HG03025 (cell line): ENCODE measurements around the gene TBC1D22A.
"Not testable (repeated sequence)": the region's sequence is repeated elsewhere in the genome, so short reads cannot be mapped to it uniquely, and the experiment has no call there.

Experiments used
- ATAC-seq: cut with Tn5 transposase; IDR thresholded peaks from one replicate; pipeline ENCODE4 v1.9.1; 2021; ENCODE audit warnings: mild to moderate bottlenecking, moderate library complexity; ENCODE audit not compliant: unreplicated experiment, low FRiP score

Gene TBC1D22A, protein sequence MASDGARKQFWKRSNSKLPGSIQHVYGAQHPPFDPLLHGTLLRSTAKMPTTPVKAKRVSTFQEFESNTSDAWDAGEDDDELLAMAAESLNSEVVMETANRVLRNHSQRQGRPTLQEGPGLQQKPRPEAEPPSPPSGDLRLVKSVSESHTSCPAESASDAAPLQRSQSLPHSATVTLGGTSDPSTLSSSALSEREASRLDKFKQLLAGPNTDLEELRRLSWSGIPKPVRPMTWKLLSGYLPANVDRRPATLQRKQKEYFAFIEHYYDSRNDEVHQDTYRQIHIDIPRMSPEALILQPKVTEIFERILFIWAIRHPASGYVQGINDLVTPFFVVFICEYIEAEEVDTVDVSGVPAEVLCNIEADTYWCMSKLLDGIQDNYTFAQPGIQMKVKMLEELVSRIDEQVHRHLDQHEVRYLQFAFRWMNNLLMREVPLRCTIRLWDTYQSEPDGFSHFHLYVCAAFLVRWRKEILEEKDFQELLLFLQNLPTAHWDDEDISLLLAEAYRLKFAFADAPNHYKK

DNA sequence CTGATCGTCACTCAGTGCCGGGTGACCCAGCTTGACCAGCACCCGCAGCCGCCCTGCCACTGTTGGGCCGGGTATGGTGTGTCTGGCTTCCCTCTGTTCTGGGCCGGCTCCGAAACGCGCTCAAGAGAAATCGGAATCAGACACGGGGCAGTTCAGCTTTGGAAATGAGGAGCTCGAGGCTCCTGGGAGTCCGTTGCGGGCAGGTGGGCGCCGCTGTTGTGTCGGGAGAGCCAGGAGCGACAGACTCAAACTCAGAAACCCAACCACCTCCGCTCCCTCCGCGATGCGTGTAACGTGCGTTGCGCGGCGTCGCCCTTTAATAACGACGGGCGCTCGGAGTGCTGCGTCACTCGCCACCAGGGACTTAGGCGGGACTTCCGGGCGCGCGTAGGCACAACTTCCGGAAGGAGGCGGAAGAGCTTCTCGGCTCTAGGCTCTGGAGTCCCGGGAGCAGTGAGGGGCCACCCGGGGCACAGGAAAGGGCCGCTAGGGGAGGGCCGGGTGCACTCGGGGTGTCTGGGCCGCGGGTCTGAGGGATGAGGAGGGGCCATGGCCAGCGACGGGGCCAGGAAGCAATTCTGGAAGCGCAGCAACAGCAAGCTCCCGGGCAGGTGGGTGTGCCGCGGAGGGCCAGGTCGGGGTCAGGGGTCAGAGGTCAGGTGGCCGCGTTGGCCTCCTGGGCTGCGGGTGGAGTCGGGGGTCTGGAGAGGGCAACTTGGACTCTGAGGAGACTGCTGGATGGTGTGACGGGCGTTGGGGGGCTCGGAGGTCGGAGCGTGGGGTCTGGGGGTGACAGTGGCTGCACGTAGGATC is at the start of gene TBC1D22A:
TSS of gene TBC1D22A (plus strand) at position 413 of the 813 bp plus-strand sequence. CDS start at position 550, 137 bp downstream.
- ATAC-seq, result peak; percentile 71

DNA sequence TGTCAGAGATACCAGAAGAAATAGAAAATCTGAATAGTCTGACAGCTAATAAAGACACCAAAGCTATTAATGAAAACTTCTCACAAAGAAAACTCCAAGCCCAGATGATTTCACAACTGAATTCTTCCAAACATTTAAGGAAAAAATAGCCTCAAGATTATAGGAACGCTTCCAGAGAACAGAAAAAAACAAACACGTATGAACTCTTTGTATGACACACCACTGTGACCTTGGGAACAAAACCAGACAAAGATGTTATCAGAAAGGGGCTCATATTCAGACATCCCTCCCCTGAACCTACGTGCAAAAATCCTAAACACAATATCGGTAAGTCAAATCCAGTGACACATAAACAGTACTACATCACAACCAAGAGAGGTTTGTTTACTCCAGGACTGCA is 47.9 kb upstream of the TBC1D22A start:
- no peak for ATAC-seq

GRCh38 chr22:46719921-46720320 is 42.5 kb upstream of the TBC1D22A start:
- no peak for ATAC-seq

DNA sequence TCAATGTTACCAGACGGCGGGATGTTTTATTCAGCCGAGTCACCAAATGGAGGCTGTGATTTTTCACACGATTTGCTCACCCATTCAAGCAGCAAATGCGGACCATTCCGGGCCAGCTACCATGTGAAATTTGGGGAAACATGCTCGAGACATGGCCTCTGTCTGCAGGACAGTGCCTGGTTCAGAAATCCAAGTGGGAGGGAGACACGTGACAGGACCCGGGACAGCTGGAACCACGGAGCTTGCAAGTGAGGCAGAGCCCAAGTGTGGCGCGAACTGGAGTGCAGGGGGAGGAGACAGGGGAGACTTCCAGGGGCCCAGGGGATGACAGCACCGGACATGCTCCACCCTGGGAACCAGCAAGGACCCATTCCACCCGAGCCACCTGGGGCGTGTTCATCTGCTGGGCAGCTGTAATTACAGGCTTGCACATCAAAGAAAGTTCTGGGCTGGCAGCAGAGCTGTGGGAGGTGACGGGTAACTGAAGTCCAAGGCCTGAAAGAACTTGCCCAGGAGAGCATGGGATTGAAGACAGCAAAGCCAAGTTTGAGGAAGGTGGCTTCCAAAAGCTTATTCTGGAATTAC is 40.9 kb upstream of the TBC1D22A start:
- ATAC-seq, result no peak

DNA sequence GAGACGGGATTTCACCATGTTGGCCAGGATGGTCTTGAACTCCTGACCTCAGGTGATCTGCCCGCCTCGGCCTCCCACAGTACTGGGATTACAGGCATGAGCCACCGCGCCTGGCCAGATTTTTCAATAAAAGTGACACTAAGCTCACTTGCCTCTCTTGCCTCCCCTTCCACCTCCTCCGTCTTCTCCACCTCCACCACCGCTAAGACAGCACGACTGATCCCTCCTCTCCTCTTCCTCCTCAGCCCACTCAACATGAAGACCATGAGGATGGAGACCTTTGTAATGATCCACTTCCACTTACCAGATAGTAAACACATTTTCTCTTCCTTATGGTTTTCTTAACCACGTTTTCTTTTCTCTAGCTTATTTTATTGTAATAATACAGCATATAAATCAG is 38.6 kb upstream of the TBC1D22A start:
- no peak for ATAC-seq

GRCh38 chr22:46725096-46725495 is 37.4 kb upstream of the TBC1D22A start:
- no peak for ATAC-seq

GRCh38 chr22:46726066-46726985 is 36.1 kb upstream of the TBC1D22A start:
- ATAC-seq, result no peak

- ATAC-seq, result no peak
Measured at GRCh38 chr22:46726986-46727317, 35.5 kb upstream of the TBC1D22A start.

- no peak for ATAC-seq
Measured at GRCh38 chr22:46727813-46728364, 34.6 kb upstream of the TBC1D22A start.

GRCh38 chr22:46728470-46728869 is 34.0 kb upstream of the TBC1D22A start:
- no peak for ATAC-seq

- no peak for ATAC-seq
Measured at GRCh38 chr22:46730568-46731245, 31.7 kb upstream of the TBC1D22A start.

- ATAC-seq, result no peak
Measured at GRCh38 chr22:46731246-46732040, 31.0 kb upstream of the TBC1D22A start.

GRCh38 chr22:46732041-46732379 is 30.4 kb upstream of the TBC1D22A start:
- ATAC-seq, result no peak

- no peak for ATAC-seq
Measured at GRCh38 chr22:46732513-46732912, 29.9 kb upstream of the TBC1D22A start.

GRCh38 chr22:46734213-46734722 is 28.2 kb upstream of the TBC1D22A start:
- not testable (repeated sequence) for ATAC-seq

DNA sequence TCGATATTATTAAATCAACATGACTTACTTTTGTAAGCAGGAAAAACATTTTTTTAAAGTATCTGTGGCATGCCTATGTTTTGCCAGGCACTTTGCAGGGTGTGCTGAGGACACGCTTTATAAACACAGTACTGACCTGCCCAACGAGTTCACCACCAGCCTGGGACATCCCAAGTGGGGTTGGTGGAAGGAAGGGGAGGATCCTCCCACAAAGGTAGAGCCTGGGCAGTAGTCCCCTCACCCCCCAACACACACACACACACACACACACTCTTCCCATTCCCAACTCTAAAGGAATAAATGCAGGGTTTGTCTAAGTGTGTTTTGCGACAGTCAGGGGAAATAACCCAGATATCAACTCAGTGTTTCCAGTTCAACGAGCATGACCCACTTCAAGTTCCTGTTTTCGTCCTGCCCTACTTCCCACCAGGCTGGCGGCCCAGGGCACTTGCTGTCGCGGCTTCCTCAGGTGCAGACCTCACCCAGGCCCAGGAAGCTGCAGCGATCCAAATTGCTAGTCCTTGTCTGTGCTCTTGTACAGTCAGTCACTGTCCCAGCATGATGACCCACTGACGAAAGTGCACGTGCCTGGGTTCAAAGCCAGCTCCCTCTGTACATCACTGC is 27.5 kb upstream of the TBC1D22A start:
- ATAC-seq, result no peak

DNA sequence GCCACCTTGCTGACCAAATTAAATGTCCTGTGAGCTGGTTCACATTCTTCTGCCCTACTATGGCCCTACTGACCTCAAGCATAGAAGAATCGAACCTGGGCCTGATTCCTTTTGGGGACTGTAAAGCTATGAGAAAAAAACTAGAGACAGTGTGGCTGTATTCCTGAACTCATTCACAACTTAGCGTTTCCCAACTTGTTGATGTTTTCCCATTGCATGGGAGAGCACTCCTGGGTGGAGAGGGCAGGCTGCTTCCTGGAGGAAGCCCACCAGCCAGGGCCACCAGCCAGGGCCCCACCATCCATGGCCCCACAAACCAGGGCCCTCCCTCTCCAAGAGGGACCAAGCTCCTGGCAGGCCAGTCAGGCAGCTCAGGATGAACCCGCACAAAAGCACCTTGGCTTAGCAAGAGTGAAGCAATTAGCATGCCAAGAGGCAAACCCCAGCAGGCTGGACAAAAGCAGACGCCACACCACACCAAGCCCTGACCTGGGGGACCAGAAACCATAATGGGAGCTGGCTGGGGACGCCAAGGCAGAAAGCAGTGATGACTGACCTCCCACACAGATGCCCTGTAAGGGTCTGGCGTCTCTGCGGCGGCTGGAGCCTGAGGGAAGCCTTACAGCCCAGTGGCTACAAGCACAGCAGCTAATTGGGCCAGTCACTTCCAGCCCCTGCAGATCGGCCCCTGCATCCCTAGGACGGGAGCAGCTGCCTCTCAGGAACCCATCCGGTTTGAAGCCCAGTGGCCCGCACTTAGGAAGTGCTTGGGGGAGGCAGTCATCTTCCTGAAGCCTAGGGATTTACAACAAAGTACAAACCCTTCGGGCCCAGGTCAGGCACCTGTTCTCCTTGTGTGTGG is 26.5 kb upstream of the TBC1D22A start:
- no peak for ATAC-seq
